ENCODE data around the gene C16orf96.

- no peak for TF ChIP-seq CTCF (IDR thresholded peaks at IDR 0.05; ENCODE audit: low read length)
- TF ChIP-seq EZH2 (optimal IDR thresholded peaks at IDR 0.05; ENCODE audit: low read depth, low read length), result no peak
- no peak for TF ChIP-seq EZH2phosphoT487 (IDR thresholded peaks at IDR 0.05; ENCODE audit: low read length)
Measured at GRCh38 chr16:4634768-4635167, 78.6 kb downstream of the C16orf96 start.

Data from MM.1S (cell line).